Liver (tissue), 9 donors: ENCODE results near the gene AKR7A2. TPM values are rescaled to one million over a fixed set of nuclear protein-coding genes. Genes with fewer than 3 reads are reported as not detected.
"Not testable (repeated sequence)": the region's sequence is repeated elsewhere in the genome, so short reads cannot be mapped to it uniquely, and the experiment has no call there.

Source experiments
- DNase-seq: peaks from one replicate; pipeline ENCODE4 v3.0.0-alpha.2; 2017; ENCODE audit warnings: low spot score
- H3K27ac ChIP-seq, 2 donors: one replicate each; pipeline ENCODE4 v1.7.0; 2013; ENCODE audit warnings: inconsistent platforms in 2 of 2, low read length in 2 of 2, control low read depth in 1 of 2, low read depth in 1 of 2, mild to moderate bottlenecking in 1 of 2
- H3K27me3 ChIP-seq, 4 donors: one replicate each; pipeline versions ENCODE4 v1.6.1 to v1.7.0; 2013; ENCODE audit warnings: low read length in 3 of 4, inconsistent platforms in 1 of 4, mild to moderate bottlenecking in 1 of 4, moderate library complexity in 1 of 4; ENCODE audit not compliant: control insufficient read depth in 4 of 4, insufficient read depth in 4 of 4
- H3K36me3 ChIP-seq, 4 donors: one replicate each; pipeline versions ENCODE4 v1.6.1 to v1.7.0; 2013; ENCODE audit warnings: low read length in 3 of 4, mild to moderate bottlenecking in 3 of 4, low read depth in 1 of 4, moderate library complexity in 1 of 4; ENCODE audit not compliant: control insufficient read depth in 4 of 4, insufficient read depth in 3 of 4
- H3K4me1 ChIP-seq, 4 donors: one replicate each; pipeline versions ENCODE4 v1.6.1 to v1.7.0; 2013; ENCODE audit warnings: low read length in 3 of 4, mild to moderate bottlenecking in 3 of 4, moderate library complexity in 1 of 4; ENCODE audit not compliant: control insufficient read depth in 4 of 4, insufficient read depth in 4 of 4
- H3K4me3 ChIP-seq, 3 donors: one replicate each; pipeline versions ENCODE4 v1.6.1 to v1.7.0; 2013; ENCODE audit warnings: low read length in 3 of 3, control low read depth in 1 of 3, low read depth in 1 of 3, mild to moderate bottlenecking in 1 of 3
- H3K9ac ChIP-seq, 2 donors: one replicate each; pipeline ENCODE4 v1.7.0; 2013; ENCODE audit warnings: low read length in 2 of 2, mild to moderate bottlenecking in 2 of 2, moderate library complexity in 2 of 2, control low read depth in 1 of 2, low read depth in 1 of 2
- H3K9me3 ChIP-seq, 4 donors: one replicate each; pipeline versions ENCODE4 v1.6.1 to v1.7.0; 2013; ENCODE audit warnings: low read length in 3 of 4; ENCODE audit not compliant: control insufficient read depth in 4 of 4
- FOXA1 ChIP-seq: IDR thresholded peaks from 2 replicates; pipeline ENCODE4 v1.6.1; 2016; ENCODE audit warnings: antibody characterized with exemption
- FOXA2 ChIP-seq: IDR thresholded peaks from 2 replicates; pipeline ENCODE4 v1.6.1; 2016; ENCODE audit warnings: antibody characterized with exemption
- GABPA ChIP-seq, 2 donors: IDR thresholded peaks in 1 of 2; conservative IDR thresholded peaks in 1 of 2; 2 replicates each; pipeline ENCODE4 v1.6.1; 2016; ENCODE audit warnings: antibody characterized with exemption in 2 of 2, mild to moderate bottlenecking in 1 of 2, moderate library complexity in 1 of 2
- HNF4A ChIP-seq, 2 donors: conservative IDR thresholded peaks; 2 replicates each; pipeline ENCODE4 v1.6.1; 2016; ENCODE audit warnings: antibody characterized with exemption in 2 of 2, mild to moderate bottlenecking in 2 of 2
- HNF4G ChIP-seq: IDR thresholded peaks from 2 replicates; pipeline ENCODE4 v1.6.1; 2016; ENCODE audit warnings: antibody characterized with exemption
- JUND ChIP-seq, 2 donors: IDR thresholded peaks; 2 replicates each; pipeline ENCODE4 v1.6.1; 2016; ENCODE audit warnings: antibody characterized with exemption in 2 of 2
- MAX ChIP-seq: IDR thresholded peaks from 2 replicates; pipeline ENCODE4 v1.6.1; 2016; ENCODE audit warnings: antibody characterized with exemption
- NR2F2 ChIP-seq: IDR thresholded peaks from 2 replicates; pipeline ENCODE4 v1.6.1; 2016; ENCODE audit warnings: antibody characterized with exemption
- RXRA ChIP-seq, 2 donors: IDR thresholded peaks; 2 replicates each; pipeline ENCODE4 v1.6.1; 2017 to 2018; ENCODE audit warnings: antibody characterized with exemption in 2 of 2, mild to moderate bottlenecking in 1 of 2
- SP1 ChIP-seq: IDR thresholded peaks from 2 replicates; pipeline ENCODE4 v1.6.1; 2018; ENCODE audit warnings: antibody characterized with exemption, mild to moderate bottlenecking
- WGBS: extraction: QIAGEN DNeasy Blood & Tissue Kit; methylation state at CpG from one replicate; pipeline ENCODE4 v1.1.7; 2013; 5-methylcytosine and 5-hydroxymethylcytosine counted together
- polyA plus RNA-seq, 2 donors: library from polyadenylated mRNA; stranded (reverse) in 1 of 2; unstranded in 1 of 2; fragments of 200-250 nt in 1 of 2; fragments of >200 nt in 1 of 2; fragmentation: Nextera tagmentation in 1 of 2; extraction: Ambion mirVana in 1 of 2; gene quantifications; one replicate each; pipeline versions ENCODE4 v1.2.1 to v1.2.3, GENCODE V29; 2013 to 2015
- total RNA-seq, 2 donors: library from RNA; depleted of rRNA; stranded (reverse); fragments of >200 nt; gene quantifications; one replicate each; pipeline ENCODE4 v1.2.3, GENCODE V29; 2014
- donor health status: healthy.
- donor health status: healthy.
- donor health status: healthy.
- donor health status: healthy.
- donor health status: healthy.

AKR7A2 gene
- total and polyA plus RNA-seq, 4 donors: 41.4 to 63.2 (median 49.8) TPM

GRCh38 chr1:19272064-19272463, 39.9 kb downstream of the AKR7A2 start:
- H3K27me3 ChIP-seq: no peaks in the 10 kb centered on the region
- H3K36me3 ChIP-seq: peaks cover 8 to 11% (median 9%) of the 10 kb centered on the region in 4 donors
- peaks cover 0 to 29% (median 17%) of the 10 kb centered on the region in 4 donors for H3K4me1 ChIP-seq
- peak overlapping the region; percentile 94 to 98 for H3K27ac ChIP-seq
- H3K9me3 ChIP-seq: no peaks in the 10 kb centered on the region
- H3K9ac ChIP-seq: peak overlapping the region; percentile 50 to 61
- peak overlapping the region; percentile 36 to 96 (median 79) for H3K4me3 ChIP-seq
- TF ChIP-seq SP1: no peak
- TF ChIP-seq HNF4G: no peak
- TF ChIP-seq NR2F2: no peak
- no peak for TF ChIP-seq GABPA (IDR thresholded peaks at IDR 0.05 in 1 of 2, conservative IDR thresholded peaks at IDR 0.05 in 1 of 2)
- TF ChIP-seq RXRA (IDR thresholded peaks at IDR 0.05): no peak
- no peak for DNase-seq

- H3K4me3 ChIP-seq, H3K27me3 ChIP-seq, DNase-seq, H3K9me3 ChIP-seq, H3K9ac ChIP-seq: not testable (repeated sequence)
- WGBS: 47% methylated on average over 6 of the region's 6 CpGs
- peaks cover 0 to 29% (median 17%) of the 10 kb centered on the region in 4 donors for H3K4me1 ChIP-seq
- peak overlapping the region; percentile 69 to 87 for H3K27ac ChIP-seq
- peak in 1 of 2 donors; percentile 8 for TF ChIP-seq HNF4A (conservative IDR thresholded peaks at IDR 0.05)
- peaks cover 8 to 26% (median 23%) of the 10 kb centered on the region in 4 donors for H3K36me3 ChIP-seq
These were observed 41.6 kb downstream of the AKR7A2 start for GRCh38 chr1:19270343-19270730.

- H3K9me3 ChIP-seq, H3K27me3 ChIP-seq, DNase-seq, H3K4me3 ChIP-seq: not testable (repeated sequence)
- H3K27ac ChIP-seq: peak overlapping the region; percentile 69 to 87
- peak overlapping the region in 1 of 2 donors; percentile 28 for H3K9ac ChIP-seq
- H3K36me3 ChIP-seq: peaks cover 8 to 30% (median 25%) of the 10 kb centered on the region in 4 donors
- peak; percentile 64 for TF ChIP-seq FOXA2
- TF ChIP-seq RXRA (IDR thresholded peaks at IDR 0.05): peak in 1 of 2 donors; percentile 48
- TF ChIP-seq HNF4A (conservative IDR thresholded peaks at IDR 0.05): peak; percentile 39 to 56
- peak; percentile 45 to 76 for TF ChIP-seq JUND (IDR thresholded peaks at IDR 0.05)
- TF ChIP-seq FOXA1: peak; percentile 27
- peaks cover 0 to 25% (median 15%) of the 10 kb centered on the region in 4 donors for H3K4me1 ChIP-seq
- 54% methylated on average over 9 of the region's 9 CpGs for WGBS
These were observed 42.3 kb downstream of the AKR7A2 start for GRCh38 chr1:19269427-19270342.

- no peaks in the 10 kb centered on the region for H3K9me3 ChIP-seq
- H3K4me1 ChIP-seq: peaks cover 0 to 20% (median 12%) of the 10 kb centered on the region in 4 donors
- peak overlapping the region in 1 of 2 donors; percentile 4 for H3K27ac ChIP-seq
- no peak for TF ChIP-seq MAX
- peak in 1 of 2 donors; percentile 4 for TF ChIP-seq RXRA (IDR thresholded peaks at IDR 0.05)
- no peak overlapping the region for H3K9ac ChIP-seq
- no peak for DNase-seq
- peaks cover 8 to 30% (median 25%) of the 10 kb centered on the region in 4 donors for H3K36me3 ChIP-seq
- WGBS: 77% methylated on average over 11 of the region's 11 CpGs
- H3K4me3 ChIP-seq: no peak overlapping the region
- no peaks in the 10 kb centered on the region for H3K27me3 ChIP-seq
These were observed 43.5 kb downstream of the AKR7A2 start for GRCh38 chr1:19268445-19268844.
